Uterus (tissue), 4 donors: ENCODE measurements around the gene PPM1N. TPM values are rescaled to one million over a fixed set of nuclear protein-coding genes. Genes with fewer than 3 reads are reported as not detected.
A peak's percentile ranks its signal among the peaks of the same experiment; 100 is the strongest.

Experiments used
- DNase-seq, 2 donors: peaks; one replicate each; pipeline ENCODE4 v3.0.0-alpha.2; 2019 to 2020
- H3K27ac ChIP-seq, 2 donors: fragments of 200-600 bp; sonication (generic); 1 replicate in 1 of 2; 2 replicates in 1 of 2; pipeline ENCODE4 v1.5.1; 2016 to 2018
- H3K27me3 ChIP-seq, 2 donors: fragments of 200-600 bp; sonication (generic); one replicate each; pipeline ENCODE4 v1.5.1; 2018 to 2019; ENCODE audit warnings: control low read depth in 1 of 2
- H3K36me3 ChIP-seq, 2 donors: fragments of 200-600 bp; sonication (generic); one replicate each; pipeline ENCODE4 v1.5.1; 2019; ENCODE audit warnings: control low read depth in 1 of 2
- H3K4me1 ChIP-seq, 2 donors: fragments of 200-600 bp; sonication (generic); one replicate each; pipeline ENCODE4 v1.5.1; 2018 to 2019; ENCODE audit warnings: control low read depth in 1 of 2
- H3K4me3 ChIP-seq, 2 donors: fragments of 200-600 bp; sonication (generic); 1 replicate in 1 of 2; 2 replicates in 1 of 2; pipeline ENCODE4 v1.5.1; 2018 to 2019; ENCODE audit warnings: mild to moderate bottlenecking in 1 of 2
- H3K9me3 ChIP-seq, 2 donors: fragments of 200-600 bp; sonication (generic); one replicate each; pipeline ENCODE4 v1.5.1; 2019; ENCODE audit warnings: control low read depth in 1 of 2
- POLR2A ChIP-seq, 2 donors: fragments of 450-650 bp; IDR thresholded peaks; one replicate each; pipeline ENCODE4 v1.6.1; 2016; ENCODE audit warnings: antibody characterized with exemption in 2 of 2, mild to moderate bottlenecking in 1 of 2, moderate library complexity in 1 of 2
- intact Hi-C: fragments of 100-400 bp; cut with DNase I; formaldehyde crosslinking; loops from one replicate; pipeline ENCODE4 v1.15.1; 2023; ENCODE audit warnings: low total_unique reads
- total RNA-seq, 4 donors: library from RNA; depleted of rRNA in 3 of 4; stranded (reverse); fragments of >200 nt in 3 of 4; gene quantifications; one replicate each; pipeline versions ENCODE4 v1.1.0 to v1.2.4, GENCODE V29; 2014 to 2023
- TF ChIP-seq, protein P1 (sequence below), 4 experiments: fragments of 200-600 bp in 2 of 4; fragments of 450-650 bp in 2 of 4; sonication (generic) in 2 of 4; IDR thresholded peaks; one replicate each; pipeline ENCODE4 v1.5.1; 2016 to 2019; ENCODE audit warnings: antibody characterized with exemption in 4 of 4, mild to moderate bottlenecking in 2 of 4, moderate library complexity in 1 of 4
- donor health status: DM: yes; HTN: yes; CAD: no.

The PPM1N gene
- total RNA-seq, 4 donors from 2014 or later, result 42.5 TPM; not detected in 3

GRCh38 chr19:45478454-45479238 is 19.6 kb upstream of the PPM1N start:
- Histone ChIP-seq H3K27me3 (no peaks in the 10 kb centered on the region), H3K27ac (peak overlapping the region; percentile 94 to 99), H3K4me1 (no peaks in the 10 kb centered on the region), H3K9me3 (no peaks in the 10 kb centered on the region), H3K36me3 (no peaks in the 10 kb centered on the region), H3K4me3 (peak overlapping the region; percentile 50 to 51)
- TF ChIP-seq, protein P1, sequence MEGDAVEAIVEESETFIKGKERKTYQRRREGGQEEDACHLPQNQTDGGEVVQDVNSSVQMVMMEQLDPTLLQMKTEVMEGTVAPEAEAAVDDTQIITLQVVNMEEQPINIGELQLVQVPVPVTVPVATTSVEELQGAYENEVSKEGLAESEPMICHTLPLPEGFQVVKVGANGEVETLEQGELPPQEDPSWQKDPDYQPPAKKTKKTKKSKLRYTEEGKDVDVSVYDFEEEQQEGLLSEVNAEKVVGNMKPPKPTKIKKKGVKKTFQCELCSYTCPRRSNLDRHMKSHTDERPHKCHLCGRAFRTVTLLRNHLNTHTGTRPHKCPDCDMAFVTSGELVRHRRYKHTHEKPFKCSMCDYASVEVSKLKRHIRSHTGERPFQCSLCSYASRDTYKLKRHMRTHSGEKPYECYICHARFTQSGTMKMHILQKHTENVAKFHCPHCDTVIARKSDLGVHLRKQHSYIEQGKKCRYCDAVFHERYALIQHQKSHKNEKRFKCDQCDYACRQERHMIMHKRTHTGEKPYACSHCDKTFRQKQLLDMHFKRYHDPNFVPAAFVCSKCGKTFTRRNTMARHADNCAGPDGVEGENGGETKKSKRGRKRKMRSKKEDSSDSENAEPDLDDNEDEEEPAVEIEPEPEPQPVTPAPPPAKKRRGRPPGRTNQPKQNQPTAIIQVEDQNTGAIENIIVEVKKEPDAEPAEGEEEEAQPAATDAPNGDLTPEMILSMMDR (IDR thresholded peaks at IDR 0.05), result peak; percentile 97 to 98 (median 98)
- no peak for TF ChIP-seq POLR2A (IDR thresholded peaks at IDR 0.05)
- DNase-seq, result peak; percentile 84 to 88
- intact Hi-C loops, result loop anchor here (2.0 kb wide), 1 partner anchor 40 kb away; no protein-coding TSS in a partner anchor

DNA sequence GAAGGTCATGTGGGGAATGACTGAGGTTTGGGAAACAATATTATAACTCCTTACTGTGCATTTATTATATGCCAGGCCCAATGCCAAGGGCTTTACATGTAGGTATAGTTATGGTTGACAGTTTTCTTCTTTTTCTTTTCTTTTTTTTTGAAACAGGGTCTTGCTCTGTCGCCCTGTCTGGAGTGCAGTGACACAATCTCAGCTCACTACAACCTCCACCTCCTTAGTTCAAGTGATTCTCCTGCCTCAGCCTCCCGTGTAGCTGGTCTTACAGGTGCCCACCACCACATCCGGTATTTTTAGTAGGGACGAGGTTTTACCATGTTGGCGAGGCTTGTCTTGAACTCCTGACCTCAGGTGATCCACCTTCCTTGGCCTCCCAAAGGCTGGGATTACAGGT is 15.2 kb upstream of the PPM1N start:
- TF ChIP-seq, protein P1 (IDR thresholded peaks at IDR 0.05), result no peak
- no peak for TF ChIP-seq POLR2A (IDR thresholded peaks at IDR 0.05)
- intact Hi-C loops, result no loop called here
- Histone ChIP-seq H3K27ac (no peak overlapping the region), H3K9me3 (no peaks in the 10 kb centered on the region), H3K27me3 (no peaks in the 10 kb centered on the region), H3K4me1 (no peaks in the 10 kb centered on the region), H3K4me3 (no peak overlapping the region), H3K36me3 (no peaks in the 10 kb centered on the region)
- DNase-seq, result no peak

DNA sequence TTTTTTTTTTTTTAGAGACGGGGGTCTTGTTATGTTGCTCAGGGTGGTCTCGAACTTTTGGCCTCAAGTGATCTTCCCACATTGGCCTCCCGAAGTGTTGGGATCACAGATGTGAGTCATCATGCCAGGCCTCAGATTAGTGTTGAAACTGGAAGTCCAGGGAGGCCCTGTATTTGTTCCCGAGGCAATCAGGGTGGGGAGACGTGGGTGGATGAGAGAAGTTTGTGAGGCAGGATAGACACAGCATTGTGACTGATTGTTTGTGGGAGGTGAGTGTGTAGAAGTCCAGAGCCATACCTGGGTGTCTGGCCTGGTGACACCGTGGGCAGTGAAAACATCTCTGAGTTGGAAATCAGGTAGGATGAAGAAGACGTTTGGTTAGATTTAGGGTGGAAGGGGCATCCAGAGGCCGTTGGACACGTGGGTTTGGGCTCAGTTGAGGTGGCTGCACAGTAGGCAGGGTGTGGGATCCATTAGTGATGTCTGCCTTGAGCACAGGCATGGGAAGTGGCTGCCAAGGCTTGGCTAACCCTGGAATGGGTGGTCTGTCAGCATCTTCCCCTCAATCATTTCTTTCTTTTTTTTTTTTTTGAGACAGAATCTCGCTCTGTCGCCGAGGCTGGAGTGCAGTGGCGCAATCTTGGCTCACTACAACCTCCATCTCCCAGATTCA is 13.8 kb upstream of the PPM1N start:
- intact Hi-C loops, result no loop called here
- no peak for TF ChIP-seq POLR2A (IDR thresholded peaks at IDR 0.05)
- TF ChIP-seq, protein P1 (IDR thresholded peaks at IDR 0.05), result no peak
- H3K4me3 ChIP-seq, result no peak overlapping the region
- H3K27me3 ChIP-seq, result no peaks in the 10 kb centered on the region
- no peaks in the 10 kb centered on the region for H3K4me1 ChIP-seq
- H3K27ac ChIP-seq, result no peak overlapping the region
- no peaks in the 10 kb centered on the region for H3K9me3 ChIP-seq
- H3K36me3 ChIP-seq, result no peaks in the 10 kb centered on the region
- DNase-seq, result no peak

DNA sequence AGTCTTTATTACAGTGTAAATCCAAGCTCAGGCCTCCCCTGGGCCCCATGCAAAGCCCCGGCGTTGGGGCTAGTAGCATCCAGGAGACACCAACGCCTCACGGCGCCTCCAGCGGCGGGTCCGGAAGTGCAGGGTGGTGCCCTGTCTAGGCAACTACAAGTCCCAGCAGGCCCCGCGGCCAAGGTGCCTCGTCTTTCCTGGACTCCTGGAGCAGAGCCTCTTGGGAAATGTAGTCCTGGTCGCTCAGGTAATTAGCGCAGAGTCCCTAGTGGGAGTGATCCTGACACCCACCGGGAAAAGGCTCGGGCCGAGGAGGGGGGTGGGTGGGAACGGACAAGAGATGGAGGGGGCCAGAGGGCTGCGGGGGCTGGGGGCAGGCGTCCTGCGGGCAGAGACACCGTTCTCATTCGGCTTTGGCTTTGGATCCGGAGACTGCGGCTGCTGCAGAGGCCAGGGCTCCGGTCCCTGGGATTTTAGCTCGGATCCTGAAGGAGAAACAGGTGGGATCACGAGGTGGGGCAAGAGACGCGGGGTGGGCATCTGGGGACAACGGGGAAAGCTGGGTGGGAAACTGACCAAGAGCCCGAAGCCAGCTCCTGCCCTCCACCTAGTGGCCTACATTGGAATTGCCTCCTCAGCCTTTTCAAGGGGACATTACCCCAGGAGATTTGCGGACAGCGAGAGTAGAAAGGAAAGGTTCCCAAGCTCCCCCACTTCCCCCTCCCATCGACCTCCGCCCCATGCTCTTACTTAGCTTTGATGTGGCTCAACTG is 12.8 kb upstream of the PPM1N start:
- H3K27me3 ChIP-seq, result no peaks in the 10 kb centered on the region
- H3K36me3 ChIP-seq, result no peaks in the 10 kb centered on the region
- intact Hi-C loops, result no loop called here
- H3K4me3 ChIP-seq, result peak overlapping the region; percentile 49 to 88
- no peaks in the 10 kb centered on the region for H3K4me1 ChIP-seq
- no peaks in the 10 kb centered on the region for H3K9me3 ChIP-seq
- TF ChIP-seq, protein P1 (IDR thresholded peaks at IDR 0.05), result peak; percentile 64 to 96 (median 90)
- no peak for TF ChIP-seq POLR2A (IDR thresholded peaks at IDR 0.05)
- peak overlapping the region; percentile 79 to 96 for H3K27ac ChIP-seq
- peak; percentile 95 to 97 for DNase-seq
